ENCODE data around the gene COMMD6. TPM values are rescaled to one million over a fixed set of nuclear protein-coding genes. Genes with fewer than 3 reads are reported as not detected.

Gene COMMD6
- total RNA-seq, 1 experiment from 2014 or later = 131 TPM

- H3K4ac ChIP-seq (ENCODE audit: low read depth, low read length) = no peak within 1 kb of the TSS
- no peak within 1 kb of the TSS for H2BK20ac ChIP-seq (ENCODE audit: low read depth, low read length, poor library complexity, severe bottlenecking)
- H3K14ac ChIP-seq (ENCODE audit: insufficient read depth, low read length) = peak within 1 kb of the TSS; percentile 87; the same call in 1 of the 2 replicates
- no peak within 1 kb of the TSS for H3T11ph ChIP-seq (ENCODE audit: low read length)
- no peak within 1 kb of the TSS for H3K23ac ChIP-seq (ENCODE audit: insufficient read length, low read depth, low read length)
- H3K79me1 ChIP-seq (ENCODE audit: insufficient read depth, low read depth, low read length, poor library complexity, severe bottlenecking) = no peaks in the 10 kb centered on the region
- H2AK5ac ChIP-seq (ENCODE audit: insufficient read length, low read length) = no peak within 1 kb of the TSS
- Mint-ChIP-seq H3K36me3 (ENCODE audit: insufficient read depth in 1 of 3, low read depth in 3 of 3) (peaks cover 0 to 8% (median 0%) of the 10 kb centered on the region in 3 experiments; a peak in 4 of 7 replicates), H3K27ac (peak within 1 kb of the TSS; percentile 99 to 100 (median 99)), H3K9me3 (no peaks in the 10 kb centered on the region), H3K4me1 (peaks cover 11 to 16% of the 10 kb centered on the region in 2 experiments), H3K27me3 (ENCODE audit: low read depth) (peaks cover 8% of the 10 kb centered on the region), H3K4me3 (peak within 1 kb of the TSS; percentile 84 to 98)
- H4K20me1 ChIP-seq (ENCODE audit: control insufficient read depth, insufficient read depth, insufficient read length) = no peaks in the 10 kb centered on the region
- no peaks in the 10 kb centered on the region for H3K4me1 ChIP-seq (ENCODE audit: insufficient read depth, low read length)
- H3K56ac ChIP-seq (ENCODE audit: insufficient read length, low read depth, low read length) = no peak within 1 kb of the TSS
- H2BK12ac ChIP-seq (ENCODE audit: insufficient read length, low read depth, low read length) = no peak within 1 kb of the TSS
- H3K23me2 ChIP-seq (ENCODE audit: insufficient read length, low read depth, low read length, poor library complexity, severe bottlenecking) = peaks cover 5% of the 10 kb centered on the region
- WGBS (ENCODE audit: extremely low coverage, insufficient read length, low lambda C conversion rate) = no CpG with 5 or more reads among the region's 74 CpGs
- no peak within 1 kb of the TSS for H2BK5ac ChIP-seq (ENCODE audit: insufficient read length, low read length)
- peak within 1 kb of the TSS; percentile 85 for H3K9ac ChIP-seq (ENCODE audit: extremely low read depth, insufficient read length, low read length)
- peak within 1 kb of the TSS; percentile 88 for H2AFZ ChIP-seq (ENCODE audit: low read length)
- H3K79me2 ChIP-seq (ENCODE audit: insufficient read depth, low read length) = 0 out of 2 replicates have a peak, but pooled peaks cover 2% of the 10 kb centered on the region
- H4K91ac ChIP-seq (ENCODE audit: insufficient read length, low read depth, low read length) = no peak within 1 kb of the TSS
- peak; percentile 88 for TF ChIP-seq CTCF (conservative IDR thresholded peaks at IDR 0.05)
- H3K9me3 ChIP-seq (ENCODE audit: control insufficient read depth, low read depth, low read length) = no peaks in the 10 kb centered on the region
- no peaks in the 10 kb centered on the region for H3K27me3 ChIP-seq (ENCODE audit: insufficient read depth, low read length)
- peak; percentile 97 for DNase-seq
- H2BK120ac ChIP-seq (ENCODE audit: low read depth, low read length, poor library complexity, severe bottlenecking) = no peak within 1 kb of the TSS
- H4K8ac ChIP-seq (replicated peaks; ENCODE audit: insufficient read length, low read depth, low read length) = no peak within 1 kb of the TSS
- H3K18ac ChIP-seq (ENCODE audit: insufficient read length, low read depth, low read length) = peak within 1 kb of the TSS; percentile 83
- no peak within 1 kb of the TSS for H4K5ac ChIP-seq (ENCODE audit: insufficient read length, low read depth, low read length)
- H3K4me2 ChIP-seq (ENCODE audit: insufficient read depth, insufficient read length, low read length) = peak within 1 kb of the TSS; percentile 96
- no peak within 1 kb of the TSS for H2BK15ac ChIP-seq (ENCODE audit: low read depth, low read length)
- no peak within 1 kb of the TSS for H3K27ac ChIP-seq (ENCODE audit: insufficient read length, low read depth, low read length)
These were observed 11.9 kb upstream of the COMMD6 start, which contains the start of gene UCHL3 for GRCh38 chr13:75549262-75550158. UCHL3 (plus strand) TSS chr13:75549791; CDS start chr13:75549821, 30 bp downstream.

Data from H9 (cell line).